IPS-20b (cell line): ENCODE measurements around the gene C5orf58.
"Not testable (repeated sequence)": the region's sequence is repeated elsewhere in the genome, so short reads cannot be mapped to it uniquely, and the experiment has no call there.

Experiments
- H3K27ac ChIP-seq: one replicate; pipeline ENCODE4 v1.5.1; 2013; ENCODE audit warnings: low read length
- H3K27me3 ChIP-seq: 2 replicates; pipeline ENCODE4 v1.6.1; 2013; ENCODE audit warnings: mild to moderate bottlenecking, low read length, inconsistent platforms; ENCODE audit not compliant: insufficient read depth
- H3K36me3 ChIP-seq: 2 replicates; pipeline ENCODE4 v1.6.1; 2013; ENCODE audit warnings: low read depth, mild to moderate bottlenecking, inconsistent platforms, low read length, moderate library complexity; ENCODE audit not compliant: insufficient read depth
- H3K4me1 ChIP-seq: 2 replicates; pipeline ENCODE4 v1.6.1; 2013; ENCODE audit warnings: mild to moderate bottlenecking, control low read depth, inconsistent platforms, low read length, moderate library complexity; ENCODE audit not compliant: insufficient read depth
- H3K4me3 ChIP-seq: 2 replicates; pipeline ENCODE4 v1.5.1; 2013; ENCODE audit warnings: mild to moderate bottlenecking, low read length, inconsistent platforms
- H3K9ac ChIP-seq: 2 replicates; pipeline ENCODE4 v1.6.1; 2013; ENCODE audit warnings: low read depth, mild to moderate bottlenecking, inconsistent platforms, low read length, moderate library complexity
- H3K9me3 ChIP-seq: 2 replicates; pipeline ENCODE4 v1.6.1; 2013; ENCODE audit warnings: mild to moderate bottlenecking, low read depth, low read length, inconsistent platforms; ENCODE audit not compliant: insufficient read depth

The C5orf58 gene

GRCh38 chr5:170248172-170248930 is 15.6 kb downstream of the C5orf58 start:
- no peaks in the 10 kb centered on the region for H3K36me3 ChIP-seq
- H3K4me3 ChIP-seq: no peak overlapping the region
- no peak overlapping the region for H3K9ac ChIP-seq
- no peaks in the 10 kb centered on the region for H3K27me3 ChIP-seq
- H3K9me3 ChIP-seq: no peaks in the 10 kb centered on the region
- H3K27ac ChIP-seq: no peak overlapping the region
- H3K4me1 ChIP-seq: peaks cover 33% of the 10 kb centered on the region

- H3K36me3 ChIP-seq, H3K27me3 ChIP-seq, H3K4me3 ChIP-seq, H3K27ac ChIP-seq, H3K9me3 ChIP-seq, H3K9ac ChIP-seq: not testable (repeated sequence)
- H3K4me1 ChIP-seq: peaks cover 38% of the 10 kb centered on the region
Observed at GRCh38 chr5:170248931-170249227, 16.1 kb downstream of the C5orf58 start.

GRCh38 chr5:170249355-170249754 is 16.6 kb downstream of the C5orf58 start:
- H3K36me3 ChIP-seq: no peaks in the 10 kb centered on the region
- H3K27me3 ChIP-seq: no peaks in the 10 kb centered on the region
- no peak overlapping the region for H3K4me3 ChIP-seq
- no peak overlapping the region for H3K9ac ChIP-seq
- H3K27ac ChIP-seq: no peak overlapping the region
- H3K4me1 ChIP-seq: peaks cover 43% of the 10 kb centered on the region
- no peaks in the 10 kb centered on the region for H3K9me3 ChIP-seq

GRCh38 chr5:170250810-170251317 is 18.1 kb downstream of the C5orf58 start:
- no peak overlapping the region for H3K9ac ChIP-seq
- H3K27ac ChIP-seq: no peak overlapping the region
- H3K4me3 ChIP-seq: no peak overlapping the region
- no peaks in the 10 kb centered on the region for H3K9me3 ChIP-seq
- no peaks in the 10 kb centered on the region for H3K27me3 ChIP-seq
- H3K4me1 ChIP-seq: peaks cover 50% of the 10 kb centered on the region
- no peaks in the 10 kb centered on the region for H3K36me3 ChIP-seq

GRCh38 chr5:170251462-170251861 is 18.7 kb downstream of the C5orf58 start:
- Histone ChIP-seq H3K4me3 (no peak overlapping the region), H3K4me1 (peaks cover 50% of the 10 kb centered on the region), H3K36me3 (no peaks in the 10 kb centered on the region), H3K27me3 (no peaks in the 10 kb centered on the region), H3K9ac (peak overlapping the region; percentile 28; the same call in 1 of the 2 replicates), H3K9me3 (no peaks in the 10 kb centered on the region), H3K27ac (peak overlapping the region; percentile 0)

- Histone ChIP-seq H3K9ac (peak overlapping the region; percentile 14; the same call in 1 of the 2 replicates), H3K36me3 (no peaks in the 10 kb centered on the region), H3K27ac (peak overlapping the region; percentile 0), H3K9me3 (no peaks in the 10 kb centered on the region), H3K4me1 (peaks cover 50% of the 10 kb centered on the region), H3K27me3 (no peaks in the 10 kb centered on the region), H3K4me3 (peak overlapping the region; percentile 9; the same call in 1 of the 2 replicates)
Observed at GRCh38 chr5:170252109-170252508, 19.3 kb downstream of the C5orf58 start.

- H3K27me3 ChIP-seq: no peaks in the 10 kb centered on the region
Observed at GRCh38 chr5:170252720-170253350, 20.1 kb downstream of the C5orf58 start.

GRCh38 chr5:170254056-170254455 is 21.3 kb downstream of the C5orf58 start:
- Histone ChIP-seq H3K4me3 (no peak overlapping the region), H3K36me3 (no peaks in the 10 kb centered on the region), H3K9ac (no peak overlapping the region), H3K4me1 (peaks cover 50% of the 10 kb centered on the region), H3K27me3 (no peaks in the 10 kb centered on the region), H3K27ac (peak overlapping the region; percentile 42), H3K9me3 (no peaks in the 10 kb centered on the region)

More at GRCh38 chr5:170252720-170253350, 20.1 kb downstream of the C5orf58 start:
- H3K4me3 ChIP-seq: peak overlapping the region; percentile 9; the same call in 1 of the 2 replicates
- H3K36me3 ChIP-seq: no peaks in the 10 kb centered on the region
- peak overlapping the region; percentile 1 for H3K27ac ChIP-seq
- H3K9ac ChIP-seq: peak overlapping the region; percentile 14; the same call in 1 of the 2 replicates
- H3K4me1 ChIP-seq: peaks cover 50% of the 10 kb centered on the region
- no peaks in the 10 kb centered on the region for H3K9me3 ChIP-seq

GRCh38 chr5:170256571-170256970 is 23.8 kb downstream of the C5orf58 start:
- Histone ChIP-seq H3K27me3 (no peaks in the 10 kb centered on the region), H3K9me3 (no peaks in the 10 kb centered on the region), H3K36me3 (no peaks in the 10 kb centered on the region), H3K4me1 (peaks cover 34% of the 10 kb centered on the region), H3K4me3 (no peak overlapping the region), H3K9ac (no peak overlapping the region), H3K27ac (no peak overlapping the region)

GRCh38 chr5:170257370-170257769 is 24.6 kb downstream of the C5orf58 start:
- Histone ChIP-seq H3K27ac (no peak overlapping the region), H3K4me3 (no peak overlapping the region), H3K9ac (no peak overlapping the region), H3K4me1 (peaks cover 26% of the 10 kb centered on the region; the same call in 1 of the 2 replicates), H3K9me3 (no peaks in the 10 kb centered on the region), H3K27me3 (no peaks in the 10 kb centered on the region), H3K36me3 (no peaks in the 10 kb centered on the region)

GRCh38 chr5:170261528-170262043 is 28.8 kb downstream of the C5orf58 start:
- H3K9me3 ChIP-seq: no peaks in the 10 kb centered on the region
- H3K9ac ChIP-seq: no peak overlapping the region
- no peak overlapping the region for H3K27ac ChIP-seq
- no peak overlapping the region for H3K4me3 ChIP-seq
- peaks cover 8% of the 10 kb centered on the region; the same call in 1 of the 2 replicates for H3K4me1 ChIP-seq
- no peaks in the 10 kb centered on the region for H3K36me3 ChIP-seq
- no peaks in the 10 kb centered on the region for H3K27me3 ChIP-seq
